Activated naive CD4-positive, alpha-beta T cell treated with anti-CD3 and anti-CD28 coated beads, Interleukin-2, amount 50 U/mL, for 24 hours (primary cell): ENCODE measurements around the gene INS.

ENCODE experiments used
- H3K27ac Mint-ChIP-seq: one replicate; pipeline ENCODE4 v1.8.0; 2021; ENCODE audit warnings: mild to moderate bottlenecking, mixed read lengths
- H3K27me3 Mint-ChIP-seq: one replicate; pipeline ENCODE4 v1.8.0; 2021; ENCODE audit warnings: mixed read lengths
- H3K36me3 Mint-ChIP-seq: one replicate; pipeline ENCODE4 v1.8.0; 2021; ENCODE audit warnings: mixed read lengths
- H3K4me1 Mint-ChIP-seq: one replicate; pipeline ENCODE4 v1.8.0; 2021; ENCODE audit warnings: mixed read lengths
- H3K4me3 Mint-ChIP-seq: one replicate; pipeline ENCODE4 v1.8.0; 2021; ENCODE audit warnings: mild to moderate bottlenecking, mixed read lengths
- H3K9me3 Mint-ChIP-seq: one replicate; pipeline ENCODE4 v1.8.0; 2021; ENCODE audit warnings: mixed read lengths

Gene INS

GRCh38 chr11:2137202-2138067 lies 23.6 kb downstream of the INS start:
- Mint-ChIP-seq H3K4me3 (peak overlapping the region; percentile 7), H3K27ac (no peak overlapping the region), H3K4me1 (peaks cover 11% of the 10 kb centered on the region), H3K27me3 (peaks cover 35% of the 10 kb centered on the region), H3K9me3 (no peaks in the 10 kb centered on the region), H3K36me3 (no peaks in the 10 kb centered on the region)

GRCh38 chr11:2136952-2137201 lies 24.1 kb downstream of the INS start:
- no peaks in the 10 kb centered on the region for H3K36me3 Mint-ChIP-seq
- H3K27me3 Mint-ChIP-seq: peaks cover 34% of the 10 kb centered on the region
- peaks cover 5% of the 10 kb centered on the region for H3K4me1 Mint-ChIP-seq
- H3K4me3 Mint-ChIP-seq: no peak overlapping the region
- no peak overlapping the region for H3K27ac Mint-ChIP-seq
- no peaks in the 10 kb centered on the region for H3K9me3 Mint-ChIP-seq

GRCh38 chr11:2136209-2136951 lies 24.6 kb downstream of the INS start:
- H3K9me3 Mint-ChIP-seq: no peaks in the 10 kb centered on the region
- no peak overlapping the region for H3K4me3 Mint-ChIP-seq
- no peaks in the 10 kb centered on the region for H3K36me3 Mint-ChIP-seq

GRCh38 chr11:2135648-2136201 lies 25.3 kb downstream of the INS start:
- Mint-ChIP-seq H3K9me3 (no peaks in the 10 kb centered on the region), H3K27me3 (peaks cover 33% of the 10 kb centered on the region), H3K36me3 (no peaks in the 10 kb centered on the region), H3K4me1 (no peaks in the 10 kb centered on the region), H3K27ac (no peak overlapping the region), H3K4me3 (no peak overlapping the region)

More at GRCh38 chr11:2136209-2136951, 24.6 kb downstream of the INS start:
- H3K27ac Mint-ChIP-seq: no peak overlapping the region
- peaks cover 36% of the 10 kb centered on the region for H3K27me3 Mint-ChIP-seq
- H3K4me1 Mint-ChIP-seq: peaks cover 5% of the 10 kb centered on the region

GRCh38 chr11:2135018-2135569 lies 25.9 kb downstream of the INS start:
- no peaks in the 10 kb centered on the region for H3K9me3 Mint-ChIP-seq
- peaks cover 33% of the 10 kb centered on the region for H3K27me3 Mint-ChIP-seq
- no peaks in the 10 kb centered on the region for H3K4me1 Mint-ChIP-seq
- no peaks in the 10 kb centered on the region for H3K36me3 Mint-ChIP-seq
- no peak overlapping the region for H3K27ac Mint-ChIP-seq
- no peak overlapping the region for H3K4me3 Mint-ChIP-seq

- Mint-ChIP-seq H3K27ac (no peak overlapping the region), H3K4me1 (no peaks in the 10 kb centered on the region), H3K27me3 (peaks cover 33% of the 10 kb centered on the region), H3K36me3 (no peaks in the 10 kb centered on the region), H3K9me3 (no peaks in the 10 kb centered on the region), H3K4me3 (no peak overlapping the region)
Observed at GRCh38 chr11:2134022-2135010, 26.7 kb downstream of the INS start.

GRCh38 chr11:2133241-2134021 lies 27.6 kb downstream of the INS start:
- Mint-ChIP-seq H3K36me3 (no peaks in the 10 kb centered on the region), H3K4me3 (no peak overlapping the region), H3K27ac (no peak overlapping the region), H3K9me3 (no peaks in the 10 kb centered on the region), H3K4me1 (no peaks in the 10 kb centered on the region), H3K27me3 (peaks cover 33% of the 10 kb centered on the region)

GRCh38 chr11:2132874-2133240 lies 28.2 kb downstream of the INS start:
- no peak overlapping the region for H3K27ac Mint-ChIP-seq
- peaks cover 31% of the 10 kb centered on the region for H3K27me3 Mint-ChIP-seq
- H3K9me3 Mint-ChIP-seq: no peaks in the 10 kb centered on the region
- H3K36me3 Mint-ChIP-seq: no peaks in the 10 kb centered on the region
- H3K4me1 Mint-ChIP-seq: no peaks in the 10 kb centered on the region
- no peak overlapping the region for H3K4me3 Mint-ChIP-seq

GRCh38 chr11:2132246-2132645 lies 28.8 kb downstream of the INS start:
- no peak overlapping the region for H3K27ac Mint-ChIP-seq
- H3K4me3 Mint-ChIP-seq: no peak overlapping the region
- H3K9me3 Mint-ChIP-seq: no peaks in the 10 kb centered on the region
- no peaks in the 10 kb centered on the region for H3K36me3 Mint-ChIP-seq
- no peaks in the 10 kb centered on the region for H3K4me1 Mint-ChIP-seq
- peaks cover 31% of the 10 kb centered on the region for H3K27me3 Mint-ChIP-seq

GRCh38 chr11:2131371-2132236 lies 29.4 kb downstream of the INS start:
- Mint-ChIP-seq H3K27me3 (peaks cover 31% of the 10 kb centered on the region), H3K4me3 (no peak overlapping the region)

GRCh38 chr11:2130881-2131352 lies 30.1 kb downstream of the INS start:
- no peak overlapping the region for H3K4me3 Mint-ChIP-seq
- no peak overlapping the region for H3K27ac Mint-ChIP-seq
- H3K36me3 Mint-ChIP-seq: no peaks in the 10 kb centered on the region
- no peaks in the 10 kb centered on the region for H3K9me3 Mint-ChIP-seq
- no peaks in the 10 kb centered on the region for H3K4me1 Mint-ChIP-seq
- peaks cover 25% of the 10 kb centered on the region for H3K27me3 Mint-ChIP-seq

More at GRCh38 chr11:2131371-2132236, 29.4 kb downstream of the INS start:
- H3K4me1 Mint-ChIP-seq: no peaks in the 10 kb centered on the region
- H3K27ac Mint-ChIP-seq: peak overlapping the region; percentile 63
- no peaks in the 10 kb centered on the region for H3K9me3 Mint-ChIP-seq
- no peaks in the 10 kb centered on the region for H3K36me3 Mint-ChIP-seq

GRCh38 chr11:2129699-2130366 lies 31.2 kb downstream of the INS start:
- Mint-ChIP-seq H3K27me3 (peaks cover 20% of the 10 kb centered on the region), H3K27ac (no peak overlapping the region), H3K36me3 (no peaks in the 10 kb centered on the region), H3K9me3 (no peaks in the 10 kb centered on the region), H3K4me3 (no peak overlapping the region), H3K4me1 (no peaks in the 10 kb centered on the region)

GRCh38 chr11:2129308-2129698 lies 31.7 kb downstream of the INS start:
- Mint-ChIP-seq H3K27ac (no peak overlapping the region), H3K27me3 (peaks cover 21% of the 10 kb centered on the region), H3K9me3 (no peaks in the 10 kb centered on the region), H3K4me3 (no peak overlapping the region), H3K36me3 (no peaks in the 10 kb centered on the region), H3K4me1 (no peaks in the 10 kb centered on the region)
